Fibroblast of pulmonary artery (primary cell): ENCODE measurements around the gene COL5A1.

Source experiments
- DNase-seq: peaks from one replicate; pipeline ENCODE4 v3.0.0-alpha.2; 2010; ENCODE audit warnings: low read depth
- H3K4me3 ChIP-seq: replicated peaks from 2 replicates; pipeline ENCODE4 v1.5.1; 2011; ENCODE audit warnings: low read depth, mild to moderate bottlenecking, control low read depth, low read length, moderate library complexity
- CTCF ChIP-seq: IDR thresholded peaks from 2 replicates; pipeline ENCODE4 v1.5.1; 2011; ENCODE audit warnings: mild to moderate bottlenecking, control low read depth, low read length, inconsistent platforms; ENCODE audit errors: missing control alignments

COL5A1 gene

GRCh38 chr9:134653259-134654009 lies 11.8 kb downstream of the COL5A1 start:
- no peak overlapping the region for H3K4me3 ChIP-seq
- no peak for DNase-seq
- no peak for TF ChIP-seq CTCF

- DNase-seq, result no peak
- H3K4me3 ChIP-seq, result no peak overlapping the region
- no peak for TF ChIP-seq CTCF
Observed at GRCh38 chr9:134655101-134655500, 13.5 kb downstream of the COL5A1 start.

- TF ChIP-seq CTCF, result no peak
- no peak for DNase-seq
- H3K4me3 ChIP-seq, result no peak overlapping the region
Observed at GRCh38 chr9:134655586-134656333, 14.2 kb downstream of the COL5A1 start.

- H3K4me3 ChIP-seq, result no peak overlapping the region
- no peak for TF ChIP-seq CTCF
- no peak for DNase-seq
Observed at GRCh38 chr9:134656334-134657006, 14.9 kb downstream of the COL5A1 start.

- no peak overlapping the region for H3K4me3 ChIP-seq
- DNase-seq, result no peak
- TF ChIP-seq CTCF, result no peak
Observed at GRCh38 chr9:134657666-134658377, 16.2 kb downstream of the COL5A1 start.

GRCh38 chr9:134658378-134658955 lies 16.9 kb downstream of the COL5A1 start:
- DNase-seq, result no peak
- TF ChIP-seq CTCF, result no peak
- no peak overlapping the region for H3K4me3 ChIP-seq
